Stimulated activated CD4-positive, alpha-beta T cell treated with anti-CD3 and anti-CD28 coated beads, Interleukin-1b, Interleukin-23, amount 100 ng/mL, for 4 hours (primary cell): ENCODE data around the gene CDC16.
"Not testable (repeated sequence)": the region's sequence is repeated elsewhere in the genome, so short reads cannot be mapped to it uniquely, and the experiment has no call there.

Source experiments
- DNase-seq, 2 donors: peaks; one replicate each; pipeline ENCODE4 v3.0.0-alpha.2; 2020; ENCODE audit warnings: low read depth in 2 of 2

The CDC16 gene

GRCh38 chr13:114261328-114261965 lies 26.8 kb downstream of the CDC16 start:
- DNase-seq: no peak

- no peak for DNase-seq
Measured at GRCh38 chr13:114263578-114263977, 28.9 kb downstream of the CDC16 start.

- DNase-seq: not testable (repeated sequence)
Measured at GRCh38 chr13:114264313-114264712, 29.6 kb downstream of the CDC16 start.

DNA sequence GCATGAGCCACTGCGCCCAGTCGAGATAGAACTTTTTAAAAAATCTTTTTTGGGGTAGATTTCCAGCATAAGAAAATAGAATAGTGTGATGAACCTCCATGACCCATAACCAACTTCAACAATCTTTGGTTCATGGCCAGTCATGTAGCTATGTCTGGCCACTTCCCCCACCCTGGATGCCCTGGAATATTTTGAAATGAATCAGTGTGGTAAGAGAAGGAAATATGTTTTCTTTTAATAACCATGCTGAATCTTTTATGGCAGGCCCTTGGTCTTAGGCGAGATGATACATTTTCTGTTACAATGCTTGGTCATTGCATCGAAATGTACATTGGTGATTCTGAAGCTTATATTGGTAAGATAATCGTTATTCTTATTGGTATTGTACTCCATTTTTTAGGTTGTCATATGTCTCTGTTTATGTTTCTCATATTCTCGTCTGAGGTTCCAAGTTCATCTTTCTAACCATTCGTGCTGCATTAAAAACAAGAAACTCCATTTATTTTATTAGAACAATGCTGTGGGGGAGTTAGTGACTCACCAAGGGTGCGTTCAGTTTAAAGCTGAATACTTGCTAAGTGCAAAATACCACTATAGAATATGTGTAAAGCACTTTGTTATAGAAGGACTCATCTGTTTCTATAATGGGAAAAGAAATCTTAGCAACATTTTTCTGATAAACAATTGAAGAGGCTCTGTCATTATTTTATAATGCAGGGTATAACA lies 30.4 kb downstream of the CDC16 start:
- no peak for DNase-seq

- no peak for DNase-seq
Measured at GRCh38 chr13:114266241-114266640, 31.5 kb downstream of the CDC16 start.

DNA sequence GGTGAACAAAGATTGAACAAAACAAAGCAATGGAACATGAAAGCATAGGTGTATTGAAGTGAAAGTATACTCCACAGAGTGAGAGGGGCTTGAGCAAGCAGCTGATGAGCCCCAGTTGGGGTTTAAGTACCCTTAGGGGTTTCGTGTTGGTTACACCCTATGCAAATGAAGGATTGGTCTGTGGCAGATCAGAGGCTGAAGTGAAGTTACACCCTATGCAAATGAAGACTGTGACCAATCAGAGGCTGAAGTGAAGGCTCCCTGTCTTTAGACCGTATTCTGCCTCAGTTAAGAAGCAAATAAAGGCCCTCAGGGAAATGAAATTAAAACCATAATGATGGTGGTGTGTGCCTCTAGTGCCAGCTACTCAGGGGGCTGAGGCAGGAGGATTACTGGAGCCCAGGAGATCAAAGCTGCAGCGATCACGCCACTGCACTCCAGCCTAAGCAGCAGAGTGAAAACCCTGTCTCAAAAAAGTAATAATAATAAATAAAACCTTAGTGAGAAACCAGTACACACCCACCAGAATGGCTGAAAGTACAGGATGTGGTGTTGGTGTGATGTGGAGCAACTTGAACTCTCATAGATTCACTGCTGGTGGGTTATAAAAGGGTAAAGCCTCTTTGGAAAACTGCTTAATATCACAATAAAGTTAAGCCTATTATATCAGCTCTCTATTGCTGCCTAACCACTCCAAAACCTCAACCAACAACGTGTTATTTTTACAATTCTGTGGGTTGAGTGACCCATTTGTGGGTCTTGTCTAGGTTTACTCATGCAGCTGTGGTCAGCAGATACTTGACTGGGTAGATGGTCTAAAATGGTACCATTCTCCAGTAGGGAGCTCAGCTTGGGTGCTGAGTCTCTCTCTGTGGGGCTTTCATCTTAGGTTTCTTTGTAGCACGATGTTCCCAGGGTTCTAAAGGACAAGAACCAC lies 33.9 kb downstream of the CDC16 start:
- DNase-seq: no peak

DNA sequence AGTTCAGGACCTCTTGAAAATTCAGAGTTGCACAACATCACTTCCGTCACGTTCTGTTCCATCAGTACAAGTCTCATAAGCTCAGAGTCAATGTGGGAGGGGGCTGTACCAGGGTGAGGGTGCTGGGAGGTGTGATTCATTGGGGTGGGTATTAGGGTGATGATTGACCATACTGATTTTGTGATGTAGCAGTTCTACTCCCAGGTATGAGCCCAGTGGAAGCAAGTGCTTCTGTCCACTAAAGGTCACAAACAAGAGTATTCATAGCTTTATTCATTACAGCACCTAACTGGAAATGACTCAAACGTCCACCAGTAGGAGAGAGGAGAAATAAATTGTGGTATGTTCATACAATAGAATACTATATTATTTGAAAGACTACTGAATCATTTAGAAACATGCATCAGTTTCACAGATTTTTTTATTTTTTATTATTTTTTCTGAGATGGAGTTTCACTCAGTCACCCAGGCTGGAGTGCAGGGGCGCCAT lies 34.6 kb downstream of the CDC16 start:
- no peak for DNase-seq

DNA sequence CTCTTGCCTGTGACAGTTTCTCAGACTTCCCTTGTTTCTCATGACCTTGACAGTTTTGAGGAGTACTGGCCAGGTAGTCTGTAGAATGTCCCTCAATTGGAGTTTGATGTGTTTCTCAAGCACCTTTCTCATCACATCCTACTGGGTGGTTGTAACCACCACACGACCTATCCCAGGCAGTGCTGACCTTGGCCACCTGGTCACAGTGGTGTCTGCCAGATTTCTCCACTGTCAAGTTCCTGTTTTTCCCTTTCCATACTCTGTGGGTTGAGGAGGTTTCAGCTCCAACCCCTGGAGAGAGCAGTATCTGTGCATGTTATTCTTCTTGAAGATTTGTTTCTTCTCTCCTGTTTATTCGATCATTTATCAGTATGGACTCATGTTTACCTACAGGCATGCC lies 38.3 kb downstream of the CDC16 start:
- no peak for DNase-seq

GRCh38 chr13:114275304-114275703 lies 40.6 kb downstream of the CDC16 start:
- DNase-seq: no peak

GRCh38 chr13:114279146-114279545 lies 44.4 kb downstream of the CDC16 start:
- no peak for DNase-seq

GRCh38 chr13:114279758-114280355 lies 45.2 kb downstream of the CDC16 start:
- no peak for DNase-seq

- peak; percentile 83 to 84 for DNase-seq
Measured at GRCh38 chr13:114281351-114282040, 46.8 kb downstream of the CDC16 start, which contains the start of gene UPF3A. Gene UPF3A, plus strand, starts transcription at chr13:114281601. Its CDS starts 39 bp downstream, at chr13:114281640.

GRCh38 chr13:114282041-114282670 lies 47.5 kb downstream of the CDC16 start:
- DNase-seq: peak; percentile 55 to 56

DNA sequence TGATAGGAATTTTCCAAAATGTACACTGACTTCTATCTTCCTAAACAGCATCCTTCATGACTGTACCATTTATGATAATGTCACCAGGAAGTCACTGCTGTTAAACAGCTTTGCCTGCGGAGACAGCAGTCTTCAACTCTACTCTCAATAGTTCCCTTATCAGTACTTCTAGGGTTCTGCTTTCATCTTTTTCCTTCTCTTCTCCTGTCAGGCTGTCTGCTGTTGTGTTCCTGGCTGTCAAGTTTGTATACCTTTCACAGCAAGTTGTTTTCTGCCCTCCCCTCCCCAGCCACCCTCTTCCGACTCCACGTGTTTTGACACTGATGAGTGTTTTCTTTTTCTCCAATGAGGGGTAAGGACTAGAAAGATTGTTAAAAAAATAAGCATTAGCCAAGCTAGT lies 48.9 kb downstream of the CDC16 start:
- no peak for DNase-seq

GRCh38 chr13:114284680-114285079 lies 50.0 kb downstream of the CDC16 start:
- no peak for DNase-seq

- no peak for DNase-seq
Measured at GRCh38 chr13:114285166-114285808, 50.6 kb downstream of the CDC16 start.

DNA sequence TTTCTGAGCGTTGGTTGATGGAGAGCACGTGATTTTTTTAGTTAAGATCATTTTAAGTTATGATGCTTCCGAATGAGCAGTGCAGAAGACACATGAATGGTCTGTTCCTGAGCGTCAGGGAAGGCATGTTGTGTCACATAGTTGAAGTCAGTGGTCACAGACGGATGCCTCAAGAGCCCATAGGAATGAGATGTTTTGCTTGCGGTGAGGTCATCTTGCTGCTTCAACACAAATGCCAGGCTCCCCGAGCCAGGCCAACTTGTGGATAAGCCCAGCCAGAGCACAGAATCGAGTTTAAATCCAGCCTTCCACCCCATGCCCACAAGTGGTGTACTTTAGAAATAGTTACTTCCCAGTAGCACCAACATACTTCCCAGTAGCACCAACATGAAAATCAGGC lies 52.1 kb downstream of the CDC16 start:
- no peak for DNase-seq

GRCh38 chr13:114288157-114288591 lies 53.5 kb downstream of the CDC16 start:
- no peak for DNase-seq

DNA sequence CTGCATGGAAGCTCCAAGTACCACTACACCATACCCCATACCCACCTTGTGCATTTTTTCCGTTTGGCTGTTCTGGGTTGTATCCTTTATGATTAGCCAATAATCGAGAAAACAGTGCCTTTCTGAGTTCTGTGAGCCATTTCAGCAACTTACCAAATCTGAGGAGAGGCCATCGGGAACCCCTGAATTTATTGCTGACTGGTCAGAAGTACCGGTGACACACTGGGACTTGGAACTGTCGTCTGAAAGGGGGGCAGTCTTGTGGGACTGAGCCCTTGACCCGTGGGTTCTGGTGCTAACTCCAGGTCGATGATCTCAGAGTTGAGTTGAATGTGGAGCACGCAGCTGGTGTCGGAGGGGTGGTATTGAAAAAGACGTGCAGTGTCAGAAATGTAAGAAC lies 61.8 kb downstream of the CDC16 start:
- no peak for DNase-seq

- DNase-seq: no peak
Measured at GRCh38 chr13:114296902-114297301, 62.2 kb downstream of the CDC16 start.
